HFF-Myc (cell line): ENCODE measurements around the gene DYRK3.

Source experiments
- DNase-seq: peaks from one replicate; pipeline ENCODE4 v3.0.0-alpha.2; 2011; ENCODE audit warnings: low read depth; ENCODE audit errors: extremely low read depth
- H3K4me3 ChIP-seq: replicated peaks from 2 replicates; pipeline ENCODE4 v1.5.1; 2011; ENCODE audit warnings: low read depth, mild to moderate bottlenecking, control low read depth, low read length
- CTCF ChIP-seq: IDR thresholded peaks from 2 replicates; pipeline ENCODE4 v1.5.1; 2012; ENCODE audit warnings: mild to moderate bottlenecking, low read depth, low read length, control low read depth; ENCODE audit errors: missing control alignments

The DYRK3 gene

GRCh38 chr1:206680279-206680678 is 44.9 kb downstream of the DYRK3 start:
- no peak for TF ChIP-seq CTCF
- no peak for DNase-seq
- H3K4me3 ChIP-seq: no peak overlapping the region

GRCh38 chr1:206681359-206681758 is 46.0 kb downstream of the DYRK3 start:
- no peak for DNase-seq
- no peak overlapping the region for H3K4me3 ChIP-seq
- TF ChIP-seq CTCF: no peak

- H3K4me3 ChIP-seq: no peak overlapping the region
- DNase-seq: no peak
- no peak for TF ChIP-seq CTCF
Observed at GRCh38 chr1:206682111-206682510, 46.8 kb downstream of the DYRK3 start.

- H3K4me3 ChIP-seq: no peak overlapping the region
- no peak for TF ChIP-seq CTCF
- DNase-seq: no peak
Observed at GRCh38 chr1:206683313-206683712, 48.0 kb downstream of the DYRK3 start.

GRCh38 chr1:206684003-206684402 is 48.7 kb downstream of the DYRK3 start:
- TF ChIP-seq CTCF: no peak
- no peak for DNase-seq
- peak overlapping the region; percentile 35; the same call in 1 of the 2 replicates for H3K4me3 ChIP-seq

- DNase-seq: no peak
- H3K4me3 ChIP-seq: peak within 1 kb of the TSS; percentile 83
- TF ChIP-seq CTCF: no peak
Observed at GRCh38 chr1:206684478-206685333, 49.4 kb downstream of the DYRK3 start, which contains the start of gene MAPKAPK2. Gene MAPKAPK2, plus strand, starts transcription at chr1:206684905. Its CDS starts 325 bp downstream, at chr1:206685230.
